GM12891 (cell line): ENCODE data around the gene GALR3.
A peak's percentile ranks its signal among the peaks of the same experiment; 100 is the strongest.

Experiments
- DNase-seq: peaks from one replicate; pipeline ENCODE4 v3.0.0; 2011; ENCODE audit warnings: low spot score; ENCODE audit not compliant: insufficient read length
- FAIRE-seq: peaks from 2 replicates; lab custom pipeline; 2011; peaks lifted over from hg19 to GRCh38; lab: Jason Lieb, UNC
- PAX5 ChIP-seq: IDR thresholded peaks from 2 replicates; pipeline ENCODE4 v1.6.1; 2011; ENCODE audit warnings: low read length, moderate library complexity, mild to moderate bottlenecking; ENCODE audit not compliant: insufficient read depth, severe bottlenecking
- POLR2A ChIP-seq: IDR thresholded peaks from 2 replicates; pipeline ENCODE4 v1.6.1; 2011; ENCODE audit warnings: low read depth, low read length, control low read depth
- POLR2AphosphoS5 ChIP-seq: IDR thresholded peaks from 2 replicates; pipeline ENCODE4 v1.6.1; 2011; ENCODE audit warnings: low read depth, low read length, control low read depth
- POU2F2 ChIP-seq: IDR thresholded peaks from 2 replicates; pipeline ENCODE4 v1.6.1; 2011; ENCODE audit warnings: low read depth, mild to moderate bottlenecking, control low read depth, low read length, moderate library complexity
- SPI1 ChIP-seq: IDR thresholded peaks from 2 replicates; pipeline ENCODE4 v1.6.1; 2011; ENCODE audit warnings: low read depth, low read length, control low read depth
- TAF1 ChIP-seq: IDR thresholded peaks from 2 replicates; pipeline ENCODE4 v1.6.1; 2011; ENCODE audit warnings: low read depth, low read length, control low read depth

The GALR3 gene

DNA sequence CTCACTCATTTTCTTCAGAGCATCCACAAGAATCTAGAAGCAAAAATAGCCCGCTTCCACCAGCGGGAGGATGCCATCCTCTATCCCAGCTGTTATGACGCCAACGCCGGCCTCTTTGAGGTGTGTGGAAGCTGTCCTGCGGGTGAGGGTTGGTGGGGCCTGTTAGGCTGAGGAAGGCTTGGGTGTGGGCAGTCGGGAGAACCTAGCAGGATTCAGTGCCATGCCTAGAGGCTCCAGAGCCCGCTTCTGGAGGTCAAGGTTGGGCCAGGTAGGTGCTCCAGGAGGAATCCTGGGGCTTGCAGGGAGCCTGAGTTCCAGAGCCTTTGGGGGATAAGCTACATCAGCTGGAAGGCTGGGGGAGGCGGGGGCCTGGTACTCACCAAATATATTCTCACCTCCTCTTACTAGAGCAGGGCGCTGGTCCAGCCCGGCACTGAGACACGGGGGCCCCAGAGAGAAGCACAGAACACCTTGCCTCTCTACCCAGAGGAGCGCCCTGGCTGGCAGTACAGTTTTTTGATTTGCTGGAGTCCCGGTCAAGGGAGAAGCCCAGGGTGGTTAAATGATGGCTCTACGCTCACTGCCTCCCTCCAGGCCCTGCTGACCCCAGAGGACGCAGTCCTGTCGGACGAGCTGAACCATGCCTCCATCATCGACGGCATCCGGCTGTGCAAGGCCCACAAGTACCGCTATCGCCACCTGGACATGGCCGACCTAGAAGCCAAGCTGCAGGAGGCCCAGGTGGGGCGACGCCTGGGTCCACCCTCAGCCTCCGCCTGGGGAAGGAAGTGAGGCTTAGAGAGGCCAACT is 10.1 kb upstream of the GALR3 start:
- TF ChIP-seq POLR2AphosphoS5 (no peak), POU2F2 (no peak), TAF1 (no peak), POLR2A (no peak), PAX5 (no peak), SPI1 (no peak)
- DNase-seq, result no peak
- no peak for FAIRE-seq

DNA sequence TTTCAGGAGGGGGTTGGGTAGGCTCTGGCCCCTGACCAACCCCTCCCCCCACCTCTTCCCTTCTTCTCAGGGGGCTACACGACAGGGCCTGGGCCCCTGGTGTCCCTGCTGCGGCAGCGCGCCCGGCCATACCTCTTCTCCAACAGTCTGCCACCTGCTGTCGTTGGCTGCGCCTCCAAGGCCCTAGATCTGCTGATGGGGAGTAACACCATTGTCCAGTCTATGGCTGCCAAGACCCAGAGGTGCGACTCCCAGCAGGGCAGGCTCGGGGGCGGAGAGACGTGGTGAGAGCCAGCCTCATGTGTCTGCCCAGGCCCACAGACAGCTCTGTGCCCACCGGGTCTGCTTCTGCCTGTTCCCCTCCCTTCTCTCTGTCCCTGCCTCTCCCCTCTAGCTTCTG is 7.6 kb upstream of the GALR3 start:
- DNase-seq, result no peak
- FAIRE-seq, result no peak
- TF ChIP-seq POLR2AphosphoS5, result no peak
- no peak for TF ChIP-seq POU2F2
- no peak for TF ChIP-seq TAF1
- no peak for TF ChIP-seq POLR2A
- TF ChIP-seq SPI1, result no peak
- no peak for TF ChIP-seq PAX5

DNA sequence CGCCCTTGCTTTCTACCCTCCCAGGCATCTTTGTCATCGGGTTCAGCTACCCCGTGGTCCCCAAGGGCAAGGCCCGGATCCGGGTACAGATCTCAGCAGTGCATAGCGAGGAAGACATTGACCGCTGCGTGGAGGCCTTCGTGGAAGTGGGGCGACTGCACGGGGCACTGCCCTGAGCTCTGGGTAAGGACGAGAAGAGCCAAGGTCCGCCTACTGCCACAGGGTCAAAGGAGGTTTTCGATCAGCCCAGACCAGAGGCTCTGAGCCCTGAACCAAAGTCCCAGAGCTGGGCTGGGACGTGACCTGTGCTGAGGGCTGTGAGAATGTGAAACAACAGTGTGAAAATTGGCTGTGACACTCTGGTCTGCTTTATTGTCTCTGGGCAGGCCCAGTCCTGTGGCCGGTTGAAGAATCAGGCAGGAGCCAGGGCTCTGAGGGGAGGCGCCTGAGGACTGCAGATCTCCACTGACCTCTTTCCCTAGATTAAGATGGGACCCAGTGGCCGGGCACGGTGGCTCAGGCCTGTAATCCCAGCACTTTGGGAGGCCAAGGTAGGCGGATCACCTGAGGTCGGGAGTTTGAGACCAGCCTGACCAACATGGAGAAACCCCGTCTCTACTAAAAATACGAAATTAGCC is 6.5 kb upstream of the GALR3 start:
- DNase-seq (no peak), FAIRE-seq (no peak)
- no peak for TF ChIP-seq POU2F2
- TF ChIP-seq SPI1, result no peak
- no peak for TF ChIP-seq POLR2AphosphoS5
- TF ChIP-seq POLR2A, result no peak
- no peak for TF ChIP-seq TAF1
- TF ChIP-seq PAX5, result no peak

DNA sequence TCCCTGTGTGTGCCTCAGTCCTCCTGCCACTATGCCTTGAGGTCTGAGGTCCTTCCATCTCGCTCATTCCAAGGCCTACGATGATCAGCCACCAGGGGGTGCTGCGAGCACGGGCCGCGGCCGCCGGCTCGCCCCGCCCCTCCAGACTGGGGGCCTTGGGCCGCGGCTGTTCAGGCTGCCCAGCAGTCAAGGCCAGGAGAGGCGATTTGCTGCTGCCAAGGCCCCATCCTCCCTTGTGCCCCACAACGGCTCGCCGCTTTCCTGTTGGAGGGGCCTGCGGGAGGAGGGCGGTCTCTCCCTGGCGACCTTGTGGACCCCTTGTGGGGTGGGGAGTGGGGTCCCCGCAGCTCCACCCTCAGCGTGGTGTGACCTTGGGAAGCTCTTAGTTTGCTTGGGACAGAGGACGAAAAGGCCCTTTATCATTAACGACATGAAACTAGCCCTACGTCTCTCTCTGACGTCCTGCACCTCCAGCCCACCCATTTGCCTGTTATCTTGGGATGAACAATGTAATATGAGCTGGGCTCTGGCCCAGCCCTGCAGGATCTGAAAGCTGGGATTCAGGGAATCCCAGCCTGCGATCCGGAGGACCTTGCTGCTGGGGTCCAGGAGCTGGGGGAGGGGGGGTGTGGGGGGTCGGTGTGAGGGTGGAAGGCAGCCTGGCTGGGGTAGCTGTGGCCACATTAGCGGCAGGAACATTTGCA is 5.3 kb upstream of the GALR3 start:
- FAIRE-seq (peak; percentile 96), DNase-seq (peak; percentile 95)
- TF ChIP-seq POLR2A (no peak), POLR2AphosphoS5 (no peak), POU2F2 (no peak)

DNA sequence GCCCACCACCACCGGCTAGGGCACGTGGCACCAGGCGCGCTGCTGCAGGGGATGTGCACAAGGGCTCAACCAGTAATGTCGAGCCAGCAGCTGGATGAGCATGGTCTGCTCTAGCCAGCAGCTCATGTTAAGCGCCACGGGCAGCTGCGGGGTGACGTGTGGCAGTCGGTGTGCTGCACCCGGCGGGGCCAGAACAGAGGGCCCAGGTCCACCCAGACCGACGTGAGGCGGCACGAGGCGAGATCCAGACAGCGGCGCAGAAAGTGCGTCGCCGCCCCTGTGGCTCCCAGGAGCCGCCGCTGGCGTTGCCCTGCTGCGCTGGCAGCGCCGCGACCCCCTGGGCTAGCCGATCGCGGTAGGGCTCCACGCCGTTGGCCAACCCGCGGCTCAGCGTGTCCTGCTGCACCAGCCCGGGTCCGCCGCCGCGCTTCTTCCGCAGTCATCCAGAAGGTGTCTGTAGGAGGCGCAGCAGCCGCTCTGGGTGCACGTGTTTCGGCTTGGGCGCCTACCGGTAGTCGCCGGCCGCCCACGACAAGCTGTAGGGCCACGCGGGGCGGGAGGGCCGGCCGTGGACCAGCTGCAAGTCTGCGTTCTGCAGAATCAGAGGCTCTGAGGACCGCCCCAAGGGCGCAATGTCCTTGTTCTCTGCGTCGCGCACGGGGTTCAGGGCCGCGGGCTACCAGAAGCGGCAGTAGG is 4.6 kb upstream of the GALR3 start:
- TF ChIP-seq SPI1 (no peak), TAF1 (no peak), POU2F2 (no peak), PAX5 (no peak), POLR2A (no peak), POLR2AphosphoS5 (no peak)
- FAIRE-seq, result peak; percentile 84

DNA sequence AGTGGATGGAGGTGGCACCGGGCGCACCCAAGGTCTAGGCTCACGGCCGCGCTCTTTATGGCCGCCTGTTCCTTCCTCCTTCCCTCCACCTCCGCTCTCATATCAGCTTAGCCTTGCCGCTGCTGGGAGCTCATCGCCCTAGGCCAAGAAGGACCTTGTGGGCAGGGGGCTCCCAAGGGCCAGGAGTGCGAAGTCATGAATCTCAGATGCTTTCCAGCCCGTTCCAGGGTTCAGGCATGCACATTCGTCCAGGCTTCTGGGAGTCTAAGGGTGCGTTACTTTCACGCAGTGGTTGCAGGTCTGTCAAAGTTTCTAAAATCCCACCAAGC is 4.1 kb upstream of the GALR3 start:
- TF ChIP-seq PAX5 (no peak), TAF1 (no peak), POLR2AphosphoS5 (no peak), POLR2A (no peak), SPI1 (no peak), POU2F2 (no peak)
- DNase-seq (no peak), FAIRE-seq (no peak)

More for the DNA sequence above, 4.6 kb upstream of the GALR3 start:
- peak; percentile 79 for DNase-seq

DNA sequence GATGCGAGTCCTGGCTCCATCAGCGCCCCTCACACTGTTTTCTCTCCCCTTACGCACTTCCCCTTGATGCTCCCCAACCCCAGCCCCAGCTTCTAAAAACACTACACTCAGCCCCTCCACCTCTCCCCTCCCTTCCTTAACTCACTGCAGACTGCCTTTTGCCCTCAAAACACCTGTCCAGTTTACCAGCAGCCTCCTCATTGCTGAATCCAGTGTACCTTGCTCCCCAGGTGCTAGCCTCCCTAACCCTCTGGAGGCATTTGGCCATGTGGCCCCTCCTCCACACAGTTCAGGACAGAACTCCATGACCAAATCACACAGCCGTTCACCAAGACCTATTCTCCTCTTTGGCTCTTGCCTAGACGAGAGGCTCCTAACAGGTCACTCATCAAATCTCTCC is 2.8 kb upstream of the GALR3 start:
- TF ChIP-seq POLR2AphosphoS5 (no peak), POLR2A (no peak), TAF1 (no peak), PAX5 (no peak), SPI1 (no peak), POU2F2 (no peak)
- no peak for DNase-seq
- FAIRE-seq, result no peak

DNA sequence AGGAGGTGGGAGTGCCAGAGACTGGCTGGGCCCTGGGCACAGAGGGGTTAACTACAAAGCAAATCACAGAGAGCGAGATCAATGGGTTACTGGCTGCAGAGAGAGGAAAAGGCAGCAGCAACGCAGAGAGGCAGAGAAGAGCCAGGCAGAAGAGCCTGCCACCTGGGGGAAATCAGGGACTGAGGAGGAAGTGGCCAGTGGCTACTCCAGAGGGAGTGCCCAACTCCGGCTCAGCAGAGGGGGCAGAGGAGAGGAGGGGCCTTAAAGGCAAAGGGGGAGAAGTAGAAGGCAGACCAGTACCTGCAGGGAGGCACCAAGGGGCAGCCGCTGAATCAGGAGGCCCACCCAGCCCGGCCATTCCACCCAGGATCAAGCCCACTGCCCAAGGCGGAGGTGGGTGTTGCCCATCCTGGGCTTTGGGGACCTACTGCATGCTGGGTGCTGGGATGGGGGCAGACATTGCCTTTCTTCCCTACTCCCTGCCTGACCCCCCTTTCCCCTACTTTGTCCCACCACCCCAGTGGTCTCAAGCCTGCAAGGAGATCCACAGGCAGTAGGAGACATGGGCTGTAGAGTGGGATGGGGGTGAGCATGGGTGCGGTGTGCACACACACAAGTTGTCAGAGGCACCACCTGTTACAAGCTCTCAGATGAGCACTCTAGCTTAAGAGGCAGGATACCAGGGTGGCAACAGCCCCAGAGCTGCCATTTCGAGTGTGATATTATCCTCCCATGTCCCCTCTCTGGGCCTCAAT is 926 bp upstream of the GALR3 start:
- no peak for FAIRE-seq

More for the DNA sequence above, 926 bp upstream of the GALR3 start:
- TF ChIP-seq PAX5 (no peak), SPI1 (no peak), POU2F2 (no peak), POLR2AphosphoS5 (no peak), TAF1 (no peak), POLR2A (no peak)
- DNase-seq, result no peak
